ENCODE measurements around the gene HNRNPA1. TPM values are rescaled to one million over a fixed set of nuclear protein-coding genes. Genes with fewer than 3 reads are reported as not detected.

HNRNPA1 gene
- polyA plus RNA-seq, 3 donors, result 266 to 1,181 (median 308) TPM

- Histone ChIP-seq H2AFZ (ENCODE audit: insufficient read depth, low read depth, low read length, poor library complexity, severe bottlenecking) (no peak overlapping the region), H3K4me1 (ENCODE audit: control insufficient read depth in 1 of 2, insufficient read depth in 2 of 2, low read length in 2 of 2) (peaks cover 0 to 2% of the 10 kb centered on the region in 2 donors), H3K9me3 (replicated peaks in 1 of 2; ENCODE audit: control insufficient read depth in 1 of 2, insufficient read depth in 1 of 2, low read length in 2 of 2) (no peaks in the 10 kb centered on the region), H3K27ac (ENCODE audit: low read depth in 1 of 2, low read length in 2 of 2) (no peak overlapping the region), H3K4me3 (replicated peaks in 1 of 3; ENCODE audit: low read depth in 2 of 3, low read length in 3 of 3) (no peak overlapping the region), H3K36me3 (replicated peaks in 1 of 2; ENCODE audit: control insufficient read depth in 1 of 2, insufficient read depth in 2 of 2, low read length in 2 of 2) (peaks cover 25 to 58% of the 10 kb centered on the region in 2 donors), H3K79me2 (ENCODE audit: insufficient read depth, low read length) (peaks cover 68% of the 10 kb centered on the region), H3K27me3 (ENCODE audit: control insufficient read depth in 2 of 2, insufficient read depth in 2 of 2, low read length in 2 of 2) (no peaks in the 10 kb centered on the region), H3K9ac (ENCODE audit: insufficient read depth, low read length, poor library complexity, severe bottlenecking) (no peak overlapping the region), H3K4me2 (replicated peaks; ENCODE audit: extremely low read depth, low read length, poor library complexity, severe bottlenecking) (no peak overlapping the region), H4K20me1 (ENCODE audit: insufficient read depth, low read length) (no peaks in the 10 kb centered on the region)
- Mint-ChIP-seq H3K27ac (no peak overlapping the region), H3K4me3 (no peak overlapping the region), H3K36me3 (peaks cover 33 to 54% of the 10 kb centered on the region in 2 donors), H3K27me3 (ENCODE audit: low read depth in 3 of 3) (no peaks in the 10 kb centered on the region), H3K9me3 (peaks cover 0 to 2% (median 0%) of the 10 kb centered on the region in 7 donors), H3K4me1 (peaks cover 12% of the 10 kb centered on the region)
- TF ChIP-seq, protein P1, sequence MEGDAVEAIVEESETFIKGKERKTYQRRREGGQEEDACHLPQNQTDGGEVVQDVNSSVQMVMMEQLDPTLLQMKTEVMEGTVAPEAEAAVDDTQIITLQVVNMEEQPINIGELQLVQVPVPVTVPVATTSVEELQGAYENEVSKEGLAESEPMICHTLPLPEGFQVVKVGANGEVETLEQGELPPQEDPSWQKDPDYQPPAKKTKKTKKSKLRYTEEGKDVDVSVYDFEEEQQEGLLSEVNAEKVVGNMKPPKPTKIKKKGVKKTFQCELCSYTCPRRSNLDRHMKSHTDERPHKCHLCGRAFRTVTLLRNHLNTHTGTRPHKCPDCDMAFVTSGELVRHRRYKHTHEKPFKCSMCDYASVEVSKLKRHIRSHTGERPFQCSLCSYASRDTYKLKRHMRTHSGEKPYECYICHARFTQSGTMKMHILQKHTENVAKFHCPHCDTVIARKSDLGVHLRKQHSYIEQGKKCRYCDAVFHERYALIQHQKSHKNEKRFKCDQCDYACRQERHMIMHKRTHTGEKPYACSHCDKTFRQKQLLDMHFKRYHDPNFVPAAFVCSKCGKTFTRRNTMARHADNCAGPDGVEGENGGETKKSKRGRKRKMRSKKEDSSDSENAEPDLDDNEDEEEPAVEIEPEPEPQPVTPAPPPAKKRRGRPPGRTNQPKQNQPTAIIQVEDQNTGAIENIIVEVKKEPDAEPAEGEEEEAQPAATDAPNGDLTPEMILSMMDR (IDR thresholded peaks at IDR 0.05), result no peak
- intact Hi-C loops (cut with micrococcal nuclease), result no loop called here
- WGBS (ENCODE audit: insufficient coverage), result 83% methylated on average over 1 of the region's 4 CpGs
- DNase-seq, result no peak
Measured at GRCh38 chr12:54253240-54253639, 27.3 kb upstream of the HNRNPA1 start.

DNA sequence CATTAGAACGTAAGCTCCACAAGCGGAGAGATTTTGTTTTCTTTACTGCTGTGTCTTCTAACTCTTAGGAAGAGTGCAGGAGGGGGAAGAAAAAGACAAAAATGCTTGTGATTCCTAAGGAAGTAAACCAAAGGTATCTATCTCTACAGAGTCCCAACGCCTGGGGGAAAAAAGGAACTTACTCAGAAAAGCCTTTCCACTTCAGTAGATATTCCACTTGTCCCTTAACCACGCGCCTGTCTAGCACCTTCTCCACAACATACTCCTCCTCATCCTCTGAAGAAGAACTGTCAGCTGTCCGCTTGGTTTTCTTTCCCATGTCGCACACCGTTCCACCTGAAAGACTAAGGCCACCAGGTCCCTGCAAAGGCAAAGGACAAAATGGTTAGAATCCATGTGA, 23.2 kb upstream of the HNRNPA1 start:
- no peaks in the 10 kb centered on the region for H3K9me3 ChIP-seq (replicated peaks in 1 of 2; ENCODE audit: control insufficient read depth in 1 of 2, insufficient read depth in 1 of 2, low read length in 2 of 2)
- H4K20me1 ChIP-seq (ENCODE audit: insufficient read depth, low read length), result no peaks in the 10 kb centered on the region
- Mint-ChIP-seq H3K36me3 (peaks cover 22 to 32% of the 10 kb centered on the region in 2 donors), H3K4me1 (peaks cover 30% of the 10 kb centered on the region), H3K27me3 (ENCODE audit: low read depth in 3 of 3) (peaks cover 0 to 2% (median 0%) of the 10 kb centered on the region in 3 donors), H3K27ac (peak overlapping the region in 3 of 7 donors; percentile 35 to 82 (median 52)), H3K4me3 (no peak overlapping the region), H3K9me3 (no peaks in the 10 kb centered on the region)
- TF ChIP-seq, protein P1 (IDR thresholded peaks at IDR 0.05), result no peak
- H3K9ac ChIP-seq (ENCODE audit: insufficient read depth, low read length, poor library complexity, severe bottlenecking), result no peak overlapping the region
- H3K4me3 ChIP-seq (replicated peaks in 1 of 3; ENCODE audit: low read depth in 2 of 3, low read length in 3 of 3), result no peak overlapping the region
- H3K79me2 ChIP-seq (ENCODE audit: insufficient read depth, low read length), result peaks cover 85% of the 10 kb centered on the region
- peaks cover 12 to 43% of the 10 kb centered on the region in 2 donors for H3K36me3 ChIP-seq (replicated peaks in 1 of 2; ENCODE audit: control insufficient read depth in 1 of 2, insufficient read depth in 2 of 2, low read length in 2 of 2)
- WGBS (ENCODE audit: insufficient coverage), result 77% methylated on average over 4 of the region's 8 CpGs
- intact Hi-C loops (cut with micrococcal nuclease), result no loop called here
- H3K27ac ChIP-seq (ENCODE audit: low read depth in 1 of 2, low read length in 2 of 2), result no peak overlapping the region
- no peak for DNase-seq
- H3K4me1 ChIP-seq (ENCODE audit: control insufficient read depth in 1 of 2, insufficient read depth in 2 of 2, low read length in 2 of 2), result peaks cover 22 to 34% of the 10 kb centered on the region in 2 donors
- no peak overlapping the region for H3K4me2 ChIP-seq (replicated peaks; ENCODE audit: extremely low read depth, low read length, poor library complexity, severe bottlenecking)
- no peaks in the 10 kb centered on the region for H3K27me3 ChIP-seq (ENCODE audit: control insufficient read depth in 2 of 2, insufficient read depth in 2 of 2, low read length in 2 of 2)
- H2AFZ ChIP-seq (ENCODE audit: insufficient read depth, low read depth, low read length, poor library complexity, severe bottlenecking), result no peak overlapping the region
